Epithelial cell of prostate (primary cell): Measurements from ENCODE around the gene EFNB2.

Experiments
- DNase-seq: peaks from one replicate; pipeline ENCODE4 v3.0.0-alpha.2; 2011; ENCODE audit warnings: low read depth, low spot score
- H3K27ac ChIP-seq: fragments of 450-650 bp; 2 replicates; pipeline ENCODE4 v1.5.1; 2017; ENCODE audit warnings: mild to moderate bottlenecking

The EFNB2 gene

DNA sequence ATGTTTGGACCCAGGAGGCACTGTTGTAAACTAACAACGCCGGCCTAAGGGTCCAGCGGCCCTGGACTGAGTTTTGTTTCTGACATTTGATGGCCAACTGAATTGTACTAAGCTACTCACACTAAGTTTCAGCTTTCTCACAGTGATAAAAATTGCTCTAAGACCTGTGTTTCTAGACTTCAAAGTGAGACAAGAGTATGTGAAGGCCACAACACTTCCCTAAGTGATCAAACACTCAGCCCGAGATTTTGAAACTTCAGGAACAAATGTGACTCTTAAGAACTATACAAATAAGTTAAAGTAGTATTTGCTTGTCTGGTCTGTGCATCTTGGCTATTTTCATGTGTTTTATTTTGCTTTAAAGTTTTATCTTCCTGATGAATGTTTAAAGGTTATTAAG, 30.2 kb downstream of the EFNB2 start:
- H3K27ac ChIP-seq = no peak overlapping the region
- no peak for DNase-seq

DNA sequence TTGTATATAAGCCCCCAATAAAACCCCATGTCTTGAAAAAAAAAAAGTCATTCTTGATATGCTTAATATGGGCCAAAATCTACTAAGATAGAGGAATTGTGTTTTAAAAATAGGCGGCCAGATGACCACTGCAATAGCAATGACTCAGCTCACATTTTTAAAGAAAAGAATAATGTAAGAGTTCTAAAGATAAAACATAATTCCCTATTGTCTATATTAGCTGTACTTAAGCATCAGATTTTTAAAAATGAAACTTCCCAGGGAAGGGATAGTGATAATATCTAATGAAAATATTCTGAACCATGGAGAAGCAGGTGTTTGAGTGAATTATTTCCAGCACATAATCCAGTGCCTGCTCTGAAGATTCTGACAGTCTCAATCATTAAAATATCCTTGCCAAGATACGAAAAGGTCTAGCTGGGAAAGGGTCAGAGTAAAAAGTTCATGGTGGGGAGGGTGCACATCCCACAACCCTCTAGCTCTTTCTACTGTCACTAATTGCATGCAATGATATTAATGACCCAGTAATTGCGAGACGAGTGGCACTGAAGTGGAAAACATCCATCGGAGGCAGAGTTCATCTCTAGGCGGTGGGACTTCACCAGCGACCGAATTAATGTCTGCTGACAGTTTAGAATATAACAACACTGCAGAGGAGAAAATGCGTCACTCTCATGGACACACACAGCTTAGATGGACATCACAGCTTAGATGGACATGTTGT, 31.6 kb downstream of the EFNB2 start:
- peak overlapping the region; percentile 53 for H3K27ac ChIP-seq
- DNase-seq = no peak

DNA sequence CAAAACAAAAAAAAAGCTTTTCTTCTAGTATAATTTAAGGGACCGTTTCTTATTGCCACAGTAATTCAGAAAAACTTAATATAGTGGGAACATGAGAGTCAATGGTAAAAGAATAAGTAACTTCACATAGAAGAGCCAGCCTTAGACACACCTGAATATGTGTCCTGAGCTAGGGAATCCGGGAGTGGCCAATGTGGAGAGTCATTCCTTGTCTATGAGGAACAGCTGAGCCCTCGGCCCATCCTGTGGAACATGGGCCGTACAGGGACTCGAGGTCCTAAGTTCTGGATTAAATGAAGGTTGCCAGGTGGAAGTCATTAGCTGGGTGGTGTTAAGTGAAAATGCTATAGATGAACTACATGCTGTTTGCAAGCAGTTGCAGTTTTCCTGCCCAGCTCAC, 32.2 kb downstream of the EFNB2 start:
- peak overlapping the region; percentile 53 for H3K27ac ChIP-seq
- DNase-seq = no peak

DNA sequence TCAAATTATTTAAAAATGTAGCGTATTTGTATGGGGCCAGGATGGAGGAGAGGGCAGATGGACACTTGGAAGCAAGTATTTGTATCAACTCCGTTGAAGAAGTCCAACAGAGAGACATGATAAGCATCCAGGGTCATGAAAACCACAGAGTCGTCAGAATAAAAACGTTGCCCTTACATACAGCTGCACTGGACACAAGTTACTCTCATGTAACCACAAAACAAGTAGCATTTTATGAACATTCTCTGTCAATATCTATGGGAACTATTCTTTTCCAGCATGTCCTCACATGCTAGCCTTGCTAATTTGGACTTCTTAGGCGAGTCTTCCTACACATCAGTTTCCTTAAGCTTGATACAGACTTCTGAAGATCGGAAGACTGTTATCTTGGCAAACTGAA, 35.0 kb downstream of the EFNB2 start:
- peak overlapping the region; percentile 9 for H3K27ac ChIP-seq
- no peak for DNase-seq

DNA sequence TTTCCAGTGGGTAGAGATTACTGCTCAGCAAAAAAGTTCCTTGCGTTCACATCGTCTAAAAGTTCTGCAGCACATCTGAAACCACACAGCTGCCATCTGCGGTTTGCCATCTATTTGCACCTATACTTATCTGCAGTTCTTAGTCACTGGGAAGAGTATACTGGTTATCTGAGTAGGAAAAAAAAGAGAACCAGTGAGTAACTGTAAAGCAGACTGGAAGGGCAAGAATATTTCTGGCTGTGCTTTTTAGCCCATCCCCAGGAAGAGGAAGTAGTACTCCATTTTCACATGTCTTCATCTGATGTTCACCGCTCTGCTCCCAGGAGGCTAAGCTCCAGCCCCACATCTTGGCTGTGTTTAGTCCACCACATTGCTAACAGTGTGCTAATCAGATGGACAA, 35.6 kb downstream of the EFNB2 start:
- peak overlapping the region; percentile 9 for H3K27ac ChIP-seq
- no peak for DNase-seq

DNA sequence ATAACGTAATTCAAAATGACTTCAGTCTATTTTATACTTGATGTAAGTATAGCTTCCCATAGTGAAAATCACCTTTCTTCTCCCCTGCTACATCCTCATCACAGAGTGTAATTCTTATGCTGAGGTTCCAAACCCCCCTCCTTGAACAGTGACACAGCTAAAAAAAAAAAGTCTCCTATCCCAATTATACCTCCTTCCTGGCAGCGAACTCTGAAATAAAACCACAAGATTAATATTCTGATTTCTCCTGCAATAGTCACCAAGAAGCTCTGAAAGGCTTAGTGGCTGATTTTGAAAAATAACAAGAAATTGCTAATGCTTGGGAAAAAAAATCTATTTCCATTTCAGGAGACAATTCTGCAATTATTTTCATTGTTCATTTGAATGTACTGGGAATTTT, 36.3 kb downstream of the EFNB2 start:
- no peak overlapping the region for H3K27ac ChIP-seq
- DNase-seq = no peak

DNA sequence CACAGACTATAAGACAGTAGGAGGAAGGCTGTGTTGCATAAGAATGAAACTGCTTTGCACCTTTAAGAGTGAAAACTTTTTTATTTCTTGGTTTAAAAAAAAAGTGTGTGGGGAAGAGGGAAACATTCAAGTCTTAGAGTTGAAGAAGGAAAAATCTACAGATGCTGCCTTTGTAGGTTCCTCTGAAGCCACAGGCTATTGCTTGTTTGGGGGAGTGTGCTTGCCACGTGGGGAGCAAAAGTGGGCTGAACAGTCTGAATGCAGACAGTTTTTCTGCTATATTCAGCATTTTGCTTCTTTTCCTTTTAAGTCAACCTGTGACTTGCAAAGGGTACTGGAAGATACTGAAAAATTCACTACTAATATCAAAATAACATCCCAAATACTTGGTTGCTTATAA, 36.9 kb downstream of the EFNB2 start:
- no peak overlapping the region for H3K27ac ChIP-seq
- DNase-seq = no peak

DNA sequence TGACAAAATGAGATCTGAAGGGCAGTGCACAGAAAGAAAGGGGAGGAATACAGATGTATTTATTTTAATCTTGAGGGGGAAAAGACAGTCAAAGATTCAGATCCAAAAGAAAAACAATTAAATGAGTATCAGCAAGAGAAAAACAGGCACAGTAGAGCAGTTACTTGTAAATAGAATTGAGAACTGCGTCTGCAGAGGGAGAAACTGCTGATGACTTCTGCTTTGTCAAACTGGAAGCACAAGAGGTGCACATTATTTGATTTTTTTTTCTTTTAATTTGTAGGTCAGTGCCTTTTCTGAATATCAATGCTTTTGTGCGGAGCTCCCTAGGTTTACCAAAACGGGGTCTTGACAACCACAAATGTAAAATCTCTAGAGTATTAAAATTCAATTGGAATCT, 37.3 kb downstream of the EFNB2 start:
- no peak for DNase-seq
- H3K27ac ChIP-seq = no peak overlapping the region

DNA sequence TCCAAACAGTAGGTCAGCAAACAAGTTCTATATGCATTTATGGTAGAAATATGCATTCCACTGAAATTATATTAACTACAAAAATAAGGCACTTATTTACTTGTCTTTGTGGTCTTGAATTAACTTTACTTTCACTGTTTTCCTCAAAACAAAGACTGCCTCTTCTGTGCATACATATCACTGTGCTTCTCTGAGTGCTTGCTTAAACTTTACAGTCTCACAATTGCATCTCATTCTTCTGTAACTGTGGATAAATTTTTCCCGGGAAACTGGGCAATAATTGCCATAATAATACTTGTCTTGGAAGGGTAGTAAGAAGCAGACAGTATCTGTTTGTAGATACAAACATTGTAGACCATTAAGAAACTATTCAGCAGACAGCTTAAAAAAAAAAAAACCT, 38.4 kb downstream of the EFNB2 start:
- DNase-seq = no peak

DNA sequence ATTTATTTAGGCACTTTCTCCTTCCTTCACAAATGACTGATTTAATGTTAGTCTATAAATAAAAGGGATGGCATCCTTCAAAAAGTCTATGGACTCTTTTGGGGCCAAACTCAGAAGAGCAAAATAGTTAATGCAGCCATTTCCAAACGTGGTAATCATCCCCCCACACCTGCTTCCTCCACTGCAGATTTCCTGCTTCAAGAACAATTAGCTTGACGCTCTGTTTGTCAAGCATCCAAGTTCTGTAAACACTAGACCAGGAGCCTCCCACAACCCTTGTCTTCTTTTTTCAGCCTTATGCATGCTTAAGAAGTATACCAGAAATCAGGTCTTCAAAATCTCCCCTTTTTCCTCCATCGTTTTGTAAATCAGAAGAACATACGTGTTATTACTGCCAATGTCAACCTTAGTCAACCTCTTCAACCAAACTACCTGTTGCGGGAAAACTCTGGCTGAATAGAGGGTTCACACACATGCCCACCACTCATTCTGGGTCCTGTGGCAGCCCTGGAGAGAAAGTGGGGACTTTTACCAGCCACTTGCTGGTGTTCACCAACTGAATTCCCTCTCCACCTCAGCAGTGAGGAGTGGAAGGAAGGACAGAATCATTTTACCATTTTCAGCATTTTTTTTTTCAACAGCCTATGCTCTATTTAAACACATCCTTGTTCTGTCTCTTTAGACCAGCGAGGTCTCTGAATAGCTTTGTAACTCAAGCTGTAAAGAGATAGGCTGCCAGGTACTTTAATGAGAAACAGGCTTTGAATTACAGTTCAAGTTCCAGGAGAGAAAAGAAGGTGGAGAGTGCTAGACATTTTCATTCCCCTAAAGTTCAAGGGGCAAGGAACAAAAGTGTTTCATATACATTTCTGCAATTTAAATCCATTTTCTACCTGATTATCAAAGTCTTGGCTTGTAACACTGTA, 39.1 kb downstream of the EFNB2 start:
- no peak overlapping the region for H3K27ac ChIP-seq

More for the DNA sequence above, 38.4 kb downstream of the EFNB2 start:
- no peak overlapping the region for H3K27ac ChIP-seq

DNA sequence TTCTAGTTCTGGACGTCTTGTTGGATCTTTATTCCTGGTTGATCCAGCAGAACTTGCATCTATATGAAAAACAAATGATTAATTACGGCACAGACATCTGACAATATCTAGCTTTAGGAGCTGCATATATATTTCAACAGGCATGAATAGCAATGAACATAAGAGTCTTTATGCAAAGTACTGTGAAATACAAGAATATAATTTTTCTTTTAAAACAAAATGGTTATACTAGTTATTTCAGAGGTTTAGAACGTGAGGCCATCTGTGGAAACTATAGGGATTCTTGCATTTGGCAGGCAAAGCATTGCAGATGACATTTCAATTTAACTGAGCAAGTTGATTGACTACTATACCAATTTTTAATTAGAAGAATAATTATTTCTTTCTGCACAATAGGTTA, 40.5 kb downstream of the EFNB2 start:
- DNase-seq = no peak
- H3K27ac ChIP-seq = no peak overlapping the region

More for the DNA sequence above, 39.1 kb downstream of the EFNB2 start:
- no peak for DNase-seq

DNA sequence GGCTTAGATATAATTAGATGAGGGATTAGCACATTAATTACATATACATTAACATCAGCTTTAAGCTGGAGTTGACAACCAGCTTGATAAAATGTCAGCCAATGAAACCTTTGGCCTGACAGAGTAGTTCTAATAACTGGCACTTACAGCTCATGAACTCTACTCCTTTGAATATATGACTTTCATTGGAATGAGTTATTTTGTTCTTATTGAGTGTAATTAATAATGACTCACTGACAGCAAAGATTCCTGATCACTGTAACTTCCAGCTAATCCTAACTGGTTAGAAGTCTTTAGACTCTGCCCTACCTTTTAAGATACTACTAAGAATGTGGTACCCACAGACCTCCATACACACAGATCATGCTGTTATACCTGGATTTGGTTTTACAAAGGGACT, 41.0 kb downstream of the EFNB2 start:
- no peak for DNase-seq
- H3K27ac ChIP-seq = no peak overlapping the region

DNA sequence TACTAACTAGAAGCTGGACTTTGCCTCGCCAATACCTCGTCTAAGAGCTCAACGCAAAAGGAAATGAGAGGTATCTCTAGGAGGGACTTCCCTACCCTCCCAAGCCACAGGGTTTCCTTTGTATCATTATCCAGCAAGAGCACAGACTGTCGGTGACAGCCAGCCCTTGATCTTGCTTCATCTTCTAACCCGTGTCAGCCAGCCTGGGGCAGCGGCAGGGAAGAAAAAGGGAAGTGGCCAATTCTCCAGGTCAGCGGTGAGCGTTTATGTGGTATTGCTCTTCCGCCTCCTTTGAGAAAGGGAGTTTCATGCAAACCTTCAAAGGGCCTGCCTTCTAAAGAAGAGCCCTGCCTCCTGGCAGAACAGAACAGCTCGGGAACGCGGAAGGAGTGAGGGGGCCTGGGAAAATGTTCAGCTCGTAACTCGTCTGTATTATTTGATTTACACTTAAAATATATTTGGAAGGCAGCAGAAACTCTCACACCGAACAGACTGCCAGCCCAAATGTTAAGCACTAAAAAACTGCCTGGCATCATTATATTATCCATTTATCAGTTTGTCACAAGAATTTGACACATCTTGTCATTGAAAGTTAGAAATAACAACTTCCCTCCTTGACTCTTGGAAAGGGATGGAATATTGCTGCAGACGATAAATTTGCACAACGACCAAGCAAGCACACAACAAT, 41.8 kb downstream of the EFNB2 start:
- no peak overlapping the region for H3K27ac ChIP-seq
- DNase-seq = no peak

DNA sequence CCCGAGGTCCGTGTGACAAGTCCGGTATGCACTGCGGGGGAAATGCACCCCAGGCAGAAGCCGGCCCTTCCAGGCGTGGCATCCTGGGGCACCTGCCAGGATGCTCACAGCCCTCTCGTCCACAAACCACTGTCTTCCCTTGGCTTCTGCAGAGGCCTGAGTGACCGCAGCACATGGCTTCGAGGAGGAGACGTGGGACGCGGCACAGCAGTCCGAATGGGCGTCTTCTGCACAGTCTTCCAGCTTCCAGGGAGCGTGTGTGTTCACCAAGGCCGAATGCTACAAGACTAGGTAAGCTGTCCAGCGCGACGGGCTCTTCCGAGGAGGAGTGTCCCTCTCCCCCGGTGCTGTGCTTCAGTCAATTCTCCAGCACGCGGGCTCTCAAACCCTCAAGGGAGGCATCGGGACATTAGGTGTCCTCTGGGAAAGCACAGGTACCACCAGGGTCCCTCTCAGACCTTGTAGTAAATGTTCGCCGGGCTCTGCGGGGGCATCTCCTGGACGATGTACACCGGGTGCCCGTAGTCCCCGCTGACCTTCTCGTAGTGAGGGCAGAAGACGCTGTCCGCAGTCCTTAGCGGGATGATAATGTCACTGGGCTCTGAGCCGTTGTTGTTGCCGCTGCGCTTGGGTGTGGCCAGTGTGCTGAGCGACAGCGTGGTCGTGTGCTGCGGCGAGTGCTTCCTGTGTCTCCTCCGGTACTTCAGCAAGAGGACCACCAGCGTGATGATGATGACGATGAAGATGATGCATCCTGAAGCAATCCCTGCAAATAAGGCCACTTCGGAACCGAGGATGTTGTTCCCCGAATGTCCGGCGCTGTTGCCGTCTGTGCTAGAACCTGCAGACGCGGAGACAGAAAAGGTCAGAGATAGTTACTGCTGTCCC, 42.6 kb downstream of the EFNB2 start:
- no peak for DNase-seq
- no peak overlapping the region for H3K27ac ChIP-seq

DNA sequence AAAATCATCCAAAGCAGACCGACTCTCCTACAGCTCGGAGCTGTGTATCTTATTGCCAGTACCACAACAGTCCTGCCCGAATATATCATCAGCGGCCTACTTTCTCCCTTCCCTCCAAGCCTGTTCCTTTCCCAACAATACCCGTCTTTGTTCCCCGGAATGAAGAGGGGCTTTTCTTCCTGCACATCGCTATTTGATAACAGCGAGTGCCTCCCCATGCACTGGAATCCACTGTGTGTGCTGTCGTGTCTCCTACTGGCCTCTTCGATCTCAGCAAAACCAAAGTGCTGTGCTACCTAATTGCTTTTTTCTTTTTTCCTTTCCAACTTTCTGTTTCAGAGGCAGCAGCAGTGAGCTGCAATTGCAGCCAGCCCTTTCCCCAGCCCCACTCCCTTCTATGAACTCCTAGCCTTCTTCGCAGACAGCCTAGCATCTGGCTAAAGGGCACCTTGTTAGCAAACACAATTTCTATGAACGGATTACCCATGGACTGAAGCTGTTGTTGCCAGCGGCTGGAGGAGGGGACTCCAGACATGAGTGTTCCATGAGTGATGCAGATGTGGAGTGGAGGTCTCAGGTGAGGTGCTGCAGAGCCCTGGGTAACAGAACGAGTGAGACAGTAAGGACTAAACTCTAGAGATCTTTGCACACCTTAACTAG, 43.4 kb downstream of the EFNB2 start:
- H3K27ac ChIP-seq = no peak overlapping the region
- no peak for DNase-seq

DNA sequence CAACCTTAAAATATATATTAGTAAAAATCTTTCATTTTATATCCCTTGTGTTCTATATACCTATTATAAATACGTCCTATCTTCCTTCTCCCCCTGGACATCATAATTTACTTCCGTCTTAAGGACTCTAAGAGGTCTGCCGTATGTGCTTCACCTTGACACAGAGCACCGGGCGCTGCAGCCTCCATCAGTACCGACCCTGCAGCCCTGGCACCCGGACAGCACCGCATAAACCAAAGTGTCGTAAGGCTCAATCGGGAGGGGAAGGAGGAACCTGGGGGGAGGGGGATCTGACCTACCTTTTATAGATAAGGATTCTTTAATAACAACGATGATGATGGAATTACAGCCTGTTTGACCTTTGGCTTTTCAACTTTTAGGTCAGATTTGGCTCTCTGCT, 44.0 kb downstream of the EFNB2 start:
- H3K27ac ChIP-seq = no peak overlapping the region
- DNase-seq = no peak

DNA sequence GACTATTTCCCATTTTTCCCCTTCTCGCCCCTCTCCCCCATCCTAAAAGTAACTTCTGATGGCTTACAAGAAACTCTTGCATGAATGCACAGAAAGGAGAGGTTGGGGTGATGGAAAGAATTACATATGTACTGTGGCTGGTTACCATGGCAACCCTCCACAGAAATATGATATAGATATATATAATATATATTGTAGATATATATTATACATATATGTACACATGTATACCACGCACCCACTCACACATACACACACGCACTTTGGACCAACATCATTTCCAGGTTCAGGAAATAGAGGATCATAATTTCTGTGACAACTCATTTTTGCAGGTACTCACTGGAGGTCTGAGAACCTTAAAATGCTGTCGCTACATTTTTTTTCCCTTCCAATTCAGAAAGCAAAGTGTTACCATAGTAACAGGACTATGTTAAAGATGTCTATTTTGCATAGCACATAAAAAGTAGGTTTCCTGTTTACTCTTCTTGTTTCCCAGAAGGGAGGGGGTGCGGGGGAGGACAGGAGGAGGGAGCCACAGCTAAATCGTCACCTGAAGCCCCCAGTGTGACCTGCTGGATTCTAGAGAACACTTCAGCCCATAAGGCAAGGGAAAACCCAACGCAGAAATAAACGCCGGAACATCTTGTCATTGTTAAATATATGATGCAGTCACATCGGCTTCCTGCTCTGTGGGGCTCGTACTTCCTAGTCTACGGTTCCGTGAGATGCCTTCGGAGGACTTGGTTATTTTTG, 44.7 kb downstream of the EFNB2 start:
- DNase-seq = no peak
- H3K27ac ChIP-seq = no peak overlapping the region

DNA sequence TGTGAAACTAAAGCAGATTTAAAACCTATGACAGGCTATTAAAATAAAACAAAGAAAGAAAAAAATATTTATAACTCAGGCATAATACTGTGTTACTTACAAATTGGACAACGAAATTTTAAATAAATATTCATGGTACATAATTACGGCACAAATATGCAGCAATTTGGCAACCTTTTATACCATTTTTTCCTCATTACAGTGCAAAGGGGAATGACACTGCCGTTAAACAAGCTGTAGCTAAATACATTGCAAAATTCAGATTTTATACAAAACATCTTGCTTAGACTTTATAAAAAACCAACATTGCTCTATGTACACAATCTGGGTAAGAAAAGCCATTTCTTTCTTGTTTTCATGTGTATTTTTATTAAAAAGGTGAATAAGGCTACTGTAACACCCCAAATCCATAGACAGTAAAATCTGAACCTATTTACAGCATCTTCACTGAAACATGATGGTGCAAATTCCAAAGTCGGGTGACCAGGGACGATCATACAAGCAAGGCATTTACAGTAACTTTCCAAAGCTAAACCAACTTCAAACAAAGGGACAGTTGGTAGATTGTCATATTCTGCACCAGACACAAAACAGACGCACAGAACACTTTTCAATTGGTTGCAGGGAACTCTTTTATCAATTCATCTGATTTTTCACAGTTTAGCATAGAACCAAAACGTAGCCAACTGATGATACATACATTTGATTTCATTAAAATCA, 45.5 kb downstream of the EFNB2 start:
- H3K27ac ChIP-seq = no peak overlapping the region
- DNase-seq = no peak
